ENCODE results near the gene EBNA1BP2.
"Not testable (repeated sequence)": the region's sequence is repeated elsewhere in the genome, so short reads cannot be mapped to it uniquely, and the experiment has no call there.

Gene EBNA1BP2

DNA sequence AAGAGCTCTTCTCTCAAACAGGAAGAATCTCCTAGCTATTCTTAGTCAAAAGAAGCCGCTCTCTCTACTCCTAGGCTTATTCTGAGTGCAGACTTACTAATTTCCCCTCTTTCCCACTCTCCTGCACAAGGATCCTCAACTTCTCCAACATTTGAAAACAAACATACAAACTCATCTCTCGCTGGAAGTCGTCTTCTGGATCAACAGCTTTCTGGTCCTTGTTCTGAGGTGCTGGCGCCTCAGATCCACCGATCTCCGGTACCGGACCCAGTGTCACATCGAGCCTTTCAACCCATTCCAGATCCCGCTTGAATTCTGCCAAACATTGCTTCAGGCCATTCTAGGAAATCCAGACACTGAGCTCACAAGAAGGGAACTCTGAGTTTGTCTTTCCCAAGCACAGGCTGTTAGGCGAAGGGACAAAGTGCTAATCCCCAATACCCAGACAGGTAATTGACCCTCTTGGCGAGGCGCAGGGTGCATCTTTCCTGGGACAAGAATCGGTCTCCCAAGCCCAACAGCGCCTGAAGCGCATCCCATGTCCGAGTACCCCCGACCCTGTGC is 696 bp downstream of the EBNA1BP2 start:
- no peak for DNase-seq

DNA sequence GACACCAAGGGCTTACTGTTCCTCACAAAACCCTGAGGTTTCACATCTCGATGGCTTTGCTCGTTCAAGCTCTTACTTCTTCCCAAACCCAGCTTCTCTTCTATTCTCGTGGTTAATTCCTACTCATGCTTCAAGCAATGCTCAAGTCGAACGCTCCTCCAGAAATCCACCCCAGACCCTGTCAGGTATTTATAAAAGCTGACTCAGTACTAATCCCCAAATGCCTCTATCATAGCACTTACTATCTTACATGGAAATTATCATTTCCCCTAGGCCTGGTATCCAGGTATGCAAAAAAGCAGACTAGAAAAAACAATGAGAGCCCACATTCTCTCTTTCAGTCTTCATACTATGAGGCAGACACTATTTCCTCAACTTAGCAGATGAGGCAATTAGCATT is 6.3 kb downstream of the EBNA1BP2 start:
- no peak for DNase-seq

DNA sequence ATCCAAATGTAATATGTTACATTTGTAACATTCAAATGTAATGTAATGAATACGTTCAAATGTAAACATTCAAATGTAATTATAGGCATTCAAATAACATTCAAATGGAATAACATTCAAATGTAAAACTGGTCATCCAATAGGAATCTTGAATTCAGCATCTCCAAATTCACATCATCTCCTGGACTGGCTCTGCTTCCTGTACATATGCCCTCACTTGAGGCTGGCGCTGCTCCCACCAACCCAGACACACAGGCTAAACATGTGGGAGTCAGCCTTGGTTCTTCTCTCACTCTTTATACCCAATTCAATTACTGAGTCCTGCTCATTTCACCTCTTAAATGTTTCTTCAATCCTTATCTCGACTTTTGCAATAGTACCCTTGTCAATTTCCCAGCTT is 6.9 kb downstream of the EBNA1BP2 start:
- no peak for DNase-seq

- DNase-seq = no peak
Observed at GRCh38 chr1:43156026-43156425, 16.1 kb downstream of the EBNA1BP2 start.

- no peak for DNase-seq
Observed at GRCh38 chr1:43153443-43153842, 18.6 kb downstream of the EBNA1BP2 start.

- DNase-seq = no peak
Observed at GRCh38 chr1:43152866-43153265, 19.2 kb downstream of the EBNA1BP2 start.

DNA sequence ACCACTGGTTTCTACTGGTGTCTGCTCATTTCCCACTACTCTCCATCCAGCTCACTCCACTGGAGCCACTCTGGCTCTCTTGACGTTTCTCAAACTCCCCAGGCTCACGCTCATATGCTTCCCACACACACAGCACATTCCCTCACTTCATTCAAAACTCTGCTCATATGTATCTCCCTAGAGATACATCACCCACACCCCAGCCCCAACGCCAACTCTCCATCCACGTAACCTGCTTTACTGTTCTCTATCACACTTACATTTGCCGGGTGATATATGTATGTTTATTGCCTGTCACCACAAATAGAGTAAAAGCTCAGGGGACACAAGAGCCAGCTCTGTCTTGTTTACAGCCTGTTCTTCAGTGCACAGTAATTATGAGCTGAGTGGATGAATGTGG is 22.2 kb downstream of the EBNA1BP2 start:
- DNase-seq = no peak

- peak; percentile 64 for DNase-seq
Observed at GRCh38 chr1:43147625-43148327, 24.3 kb downstream of the EBNA1BP2 start.

DNA sequence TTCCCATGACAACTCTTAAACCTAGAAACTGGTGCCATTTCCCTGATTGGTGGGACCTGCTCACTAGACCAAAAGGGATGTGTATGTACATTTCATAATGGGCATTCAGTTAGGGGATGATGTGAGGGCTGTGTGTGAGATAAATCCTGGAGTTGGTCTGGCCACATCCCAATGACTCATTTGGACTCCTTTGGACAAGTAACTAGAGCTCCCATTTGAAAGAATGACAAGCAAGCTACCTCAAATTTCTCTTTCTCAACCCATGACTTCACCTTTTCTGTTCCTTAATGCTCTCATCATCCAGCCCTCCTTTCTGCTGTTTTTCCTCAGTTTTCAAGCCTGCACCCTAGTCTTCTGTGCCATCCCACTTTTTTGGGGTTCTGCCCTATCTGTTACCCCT is 27.9 kb downstream of the EBNA1BP2 start:
- no peak for DNase-seq

DNA sequence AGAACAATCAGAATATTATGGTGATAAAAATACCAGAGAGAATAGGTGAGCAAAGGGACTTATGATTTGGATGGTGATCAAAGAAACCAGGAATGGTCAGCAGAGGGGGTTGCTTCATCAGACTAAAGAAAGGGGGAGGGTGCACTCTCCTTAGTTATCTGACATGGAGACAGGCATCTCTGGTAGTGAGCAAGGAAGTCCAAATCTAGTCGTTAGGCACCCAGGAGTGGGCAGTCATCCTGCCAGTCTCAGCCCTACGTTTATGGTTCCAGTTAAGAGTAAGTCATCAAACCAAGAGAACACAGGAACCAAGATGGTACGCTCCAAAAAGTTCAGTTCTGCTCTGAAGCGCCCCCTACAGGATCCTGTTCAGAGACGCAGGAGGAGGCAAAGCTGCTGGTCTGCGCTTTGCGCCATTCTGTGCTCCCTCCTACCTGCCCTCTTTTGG is 28.6 kb downstream of the EBNA1BP2 start:
- no peak for DNase-seq

GRCh38 chr1:43140583-43140982 is 31.5 kb downstream of the EBNA1BP2 start:
- no peak for DNase-seq

DNA sequence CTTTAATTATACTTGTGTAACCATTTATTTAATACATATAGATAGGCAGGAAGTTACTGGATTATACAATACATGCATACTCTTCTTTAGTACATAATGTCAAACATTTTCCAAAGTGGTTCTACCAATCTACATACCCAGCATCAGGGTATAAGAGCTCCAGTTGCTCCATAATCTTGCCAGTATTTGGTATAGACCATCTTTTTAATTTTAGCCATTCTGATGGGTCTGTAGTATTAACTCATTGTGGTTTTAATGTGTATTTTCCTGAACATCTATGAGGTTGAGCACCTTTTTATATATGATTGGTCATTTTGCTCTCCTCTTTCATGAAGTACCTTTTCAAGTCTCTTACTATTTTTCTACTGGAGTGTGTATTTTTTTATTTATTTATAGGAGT is 32.1 kb downstream of the EBNA1BP2 start:
- DNase-seq = no peak

DNA sequence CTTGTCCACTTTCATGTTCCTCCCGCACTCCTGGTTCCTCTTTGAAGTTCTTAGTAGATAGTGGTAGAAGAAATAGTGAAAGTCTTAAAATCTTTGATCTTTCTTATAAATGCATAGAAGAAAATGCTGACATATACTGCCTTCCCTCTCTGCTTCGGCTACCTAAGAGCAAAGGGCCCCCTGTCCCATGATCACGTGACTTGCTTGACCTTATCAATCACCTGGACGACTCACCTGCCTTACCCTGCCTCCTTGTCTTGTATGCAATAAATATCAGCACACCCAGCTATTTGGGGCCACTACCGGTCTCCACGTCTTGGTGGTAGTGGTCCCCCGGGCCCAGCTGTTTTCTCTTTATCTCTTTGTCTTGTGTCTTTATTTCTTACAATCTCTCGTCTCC is 32.8 kb downstream of the EBNA1BP2 start:
- not testable (repeated sequence) for DNase-seq

DNA sequence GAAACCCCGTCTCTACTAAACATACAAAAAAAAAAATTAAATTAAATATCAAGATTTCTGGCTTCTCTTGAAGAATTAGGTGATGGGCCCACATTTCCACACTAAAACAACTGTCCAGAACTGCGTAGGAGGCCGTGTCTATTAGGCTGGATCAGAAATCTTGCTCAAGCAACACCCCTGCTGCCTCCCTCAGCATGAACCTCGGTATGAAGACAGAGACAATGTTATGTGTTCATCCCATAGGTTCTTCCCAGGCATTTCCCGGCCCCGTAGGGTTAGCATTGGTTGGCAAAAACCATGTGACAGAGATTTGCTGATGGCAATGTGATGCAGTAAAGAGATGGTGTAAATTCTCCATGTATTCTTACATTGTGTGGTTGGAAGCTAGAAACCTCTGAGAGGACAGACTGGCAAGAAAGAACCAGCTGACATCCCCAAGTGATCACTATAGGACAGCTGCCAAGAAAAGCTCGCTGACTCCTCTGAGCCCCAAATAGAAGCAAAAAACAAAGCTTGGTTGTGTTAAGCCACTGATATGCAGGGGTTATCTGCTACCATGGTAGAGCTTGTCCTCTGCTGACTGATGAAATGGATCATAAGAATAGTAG is 34.5 kb downstream of the EBNA1BP2 start:
- no peak for DNase-seq

DNA sequence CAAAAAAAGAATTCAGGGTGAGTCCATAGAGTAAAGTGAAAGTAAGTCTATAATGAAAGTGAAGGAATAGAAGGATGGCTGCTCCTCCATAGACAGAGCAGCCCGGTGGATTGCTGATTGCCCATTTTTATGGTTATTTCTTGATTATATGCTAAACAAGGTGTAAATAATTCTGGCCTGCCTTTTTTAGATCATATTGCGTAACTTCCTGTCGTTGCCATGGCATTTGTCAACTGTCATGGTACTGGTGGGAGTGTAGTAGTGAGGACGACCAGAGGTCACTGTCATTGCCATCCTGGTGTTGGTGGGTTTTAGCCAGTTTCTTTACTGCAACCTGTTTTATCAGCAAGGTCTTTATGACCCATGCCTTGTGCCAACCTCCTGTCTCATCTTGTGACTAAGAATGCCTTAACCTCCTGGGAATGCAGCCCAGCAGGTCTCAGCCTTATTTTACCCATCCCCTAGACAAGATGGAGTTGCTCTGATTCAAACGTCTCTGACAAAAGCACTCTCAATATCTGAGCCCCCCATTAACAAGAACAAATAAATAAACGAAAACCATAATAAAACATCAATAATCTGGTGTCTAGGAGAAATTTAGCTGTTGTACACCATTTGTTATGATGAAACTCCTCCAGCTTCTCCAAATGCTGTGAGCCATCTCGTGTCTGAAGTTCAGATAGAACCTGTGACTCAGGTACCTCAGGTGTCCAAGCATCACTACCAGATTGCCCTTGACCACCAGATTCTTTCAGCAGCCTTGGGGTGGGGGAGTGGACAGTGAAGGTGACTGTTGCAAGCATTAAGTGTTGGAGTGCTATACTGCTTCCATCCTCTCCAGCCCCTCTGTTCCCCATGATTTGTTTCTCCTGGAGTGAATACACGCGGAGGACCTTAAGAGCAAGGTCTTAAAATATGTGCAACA is 36.0 kb downstream of the EBNA1BP2 start:
- DNase-seq = no peak

- no peak for DNase-seq
Observed at GRCh38 chr1:43134640-43135039, 37.5 kb downstream of the EBNA1BP2 start.

- DNase-seq = no peak
Observed at GRCh38 chr1:43134068-43134467, 38.0 kb downstream of the EBNA1BP2 start.

DNA sequence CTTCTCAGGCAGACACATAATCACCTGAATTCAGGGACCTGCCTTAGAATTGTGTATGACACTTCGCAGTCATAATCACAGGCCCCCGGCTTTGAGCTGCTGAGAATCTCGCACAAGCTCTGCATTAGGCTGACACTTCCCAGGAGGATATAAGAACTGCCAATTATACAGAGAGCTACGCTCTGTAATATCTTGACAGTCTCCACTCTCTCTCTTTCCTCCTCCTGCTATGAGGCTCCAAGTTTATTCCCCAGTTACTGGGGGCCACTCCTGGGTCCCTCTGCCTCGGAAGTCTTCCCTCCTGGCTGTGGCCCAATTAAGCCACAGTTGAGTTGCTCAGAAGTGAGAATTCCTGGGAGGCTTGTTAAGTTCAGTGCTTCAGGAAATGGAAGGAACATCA is 42.7 kb downstream of the EBNA1BP2 start:
- DNase-seq = no peak

DNA sequence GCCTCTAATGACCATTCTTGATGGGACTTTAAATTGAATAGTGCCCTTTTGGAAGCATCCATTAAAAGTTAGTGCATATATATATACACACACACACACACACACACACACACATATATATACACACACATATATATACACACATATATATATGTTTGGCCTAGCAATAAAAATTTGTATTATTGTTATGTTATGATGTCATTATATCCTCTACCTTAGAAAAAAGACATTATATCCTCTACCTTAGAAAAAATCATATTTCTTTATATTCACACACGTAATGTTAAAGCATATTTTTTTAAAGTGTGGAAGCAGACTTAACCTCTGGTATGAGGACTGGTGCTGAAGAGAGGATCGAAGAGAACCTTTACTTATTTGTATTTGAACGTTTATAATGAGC is 43.3 kb downstream of the EBNA1BP2 start:
- DNase-seq = no peak

DNA sequence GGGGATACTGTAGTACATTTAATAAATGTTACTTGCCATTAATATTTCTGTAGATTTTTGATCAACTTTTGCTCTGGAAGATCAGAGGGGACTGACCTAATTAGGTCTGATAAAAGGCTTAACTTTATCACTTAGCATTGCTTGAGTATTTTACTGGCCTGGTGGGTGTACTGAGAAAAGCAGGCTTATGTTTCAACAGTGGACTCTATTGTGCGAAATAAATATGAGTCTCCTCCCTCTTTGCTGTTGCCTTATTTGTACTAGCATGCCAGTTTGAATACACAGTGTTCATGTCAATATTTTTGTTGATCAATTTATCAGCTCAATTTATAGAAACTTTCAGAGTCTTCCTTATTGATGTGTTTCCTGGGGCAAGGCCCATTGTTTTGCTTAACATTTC is 49.1 kb downstream of the EBNA1BP2 start:
- no peak for DNase-seq

DNA sequence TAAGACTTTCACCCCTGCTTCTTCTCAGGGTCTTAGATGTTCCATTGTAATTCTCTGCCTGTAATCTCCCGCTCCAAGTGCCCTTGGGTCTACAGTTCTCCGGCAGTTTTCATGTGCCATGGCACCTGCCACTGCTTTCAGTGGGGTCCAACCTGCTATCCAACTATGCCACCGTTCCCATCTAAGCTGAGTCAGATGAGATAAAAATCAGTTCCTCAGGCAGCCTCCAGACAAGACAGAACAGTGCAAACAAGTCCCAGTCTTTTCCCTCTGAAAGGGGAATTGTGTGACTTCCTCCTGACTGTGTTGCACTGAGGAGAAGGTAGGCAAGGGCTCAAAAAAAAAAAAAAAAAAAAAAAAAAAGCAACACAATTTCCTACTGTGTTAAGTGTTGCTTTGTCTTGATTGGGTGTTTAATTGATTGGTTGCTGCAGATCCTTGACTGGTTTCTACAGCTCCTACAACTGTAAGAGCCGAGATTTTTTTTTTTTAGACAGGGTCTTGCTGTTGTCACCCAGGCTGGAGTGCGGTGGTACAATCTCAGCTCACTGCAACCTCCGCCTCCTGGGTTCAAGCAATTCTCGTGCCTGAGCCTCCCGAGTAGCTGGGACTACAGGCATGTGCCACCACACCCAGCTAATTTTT is 50.7 kb downstream of the EBNA1BP2 start:
- DNase-seq = no peak

GRCh38 chr1:43119928-43120586 is 52.0 kb downstream of the EBNA1BP2 start:
- not testable (repeated sequence) for DNase-seq

Data from NCI-H187 treated with DMSO at 0.1 percent for 48 hours (cell line).